Muscle of arm (tissue), 12 donors: ENCODE measurements around the gene MROH7. TPM values are rescaled to one million over a fixed set of nuclear protein-coding genes. Genes with fewer than 3 reads are reported as not detected.
A peak's percentile ranks its signal among the peaks of the same experiment; 100 is the strongest.

Source experiments
- DNase-seq: peaks from one replicate; pipeline ENCODE4 v3.0.0-alpha.2; 2013
- polyA plus RNA-seq, 12 donors: library from polyadenylated mRNA; unstranded; fragments of 120-200 nt; gene quantifications; one replicate each; pipeline ENCODE4 v1.2.1, GENCODE V29; 2013; ENCODE audit not compliant: insufficient read length in 12 of 12

The MROH7 gene
- polyA plus RNA-seq, 12 donors: 1.5 to 12.7 (median 4.2) TPM; not detected in 1

DNA sequence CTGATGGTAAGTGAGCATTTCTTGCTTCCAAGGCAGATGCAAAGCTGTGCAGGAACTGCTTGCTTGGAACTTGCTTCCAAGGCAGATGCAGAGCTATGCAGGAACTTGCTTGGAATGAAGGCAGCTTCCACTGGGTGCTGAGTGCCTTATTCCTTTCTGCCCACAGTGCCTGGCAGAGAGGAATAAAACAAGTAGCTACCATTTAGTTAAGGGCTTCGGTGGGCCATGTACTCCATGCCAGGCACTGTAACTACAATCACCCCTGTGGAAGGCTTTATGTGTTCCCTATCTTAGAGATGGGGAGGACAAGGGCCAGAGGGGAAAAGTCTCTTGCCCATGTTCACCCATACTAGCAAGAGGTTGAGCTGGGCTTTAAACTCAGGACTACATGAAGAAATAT lies 8.3 kb downstream of the MROH7 start:
- DNase-seq: no peak

DNA sequence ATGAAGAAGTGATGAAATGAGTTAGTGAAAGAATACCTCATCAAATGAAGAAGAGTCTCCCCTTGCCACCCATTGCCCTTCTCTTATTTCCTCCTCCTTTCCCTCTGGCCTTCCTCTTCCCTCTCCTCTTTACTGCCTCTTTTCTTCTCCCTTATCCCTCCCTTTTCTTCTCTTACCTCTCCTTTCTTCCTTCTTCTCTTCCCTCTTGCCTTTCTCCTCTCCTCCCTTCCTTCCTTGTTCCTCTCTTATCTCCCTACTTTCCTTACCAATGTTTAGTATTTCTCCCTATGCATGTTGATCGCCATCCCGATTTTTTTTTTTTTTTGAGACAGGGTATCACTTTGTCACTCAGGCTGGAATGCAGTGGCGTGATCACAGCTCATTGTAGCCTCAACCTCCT lies 8.8 kb downstream of the MROH7 start:
- no peak for DNase-seq

DNA sequence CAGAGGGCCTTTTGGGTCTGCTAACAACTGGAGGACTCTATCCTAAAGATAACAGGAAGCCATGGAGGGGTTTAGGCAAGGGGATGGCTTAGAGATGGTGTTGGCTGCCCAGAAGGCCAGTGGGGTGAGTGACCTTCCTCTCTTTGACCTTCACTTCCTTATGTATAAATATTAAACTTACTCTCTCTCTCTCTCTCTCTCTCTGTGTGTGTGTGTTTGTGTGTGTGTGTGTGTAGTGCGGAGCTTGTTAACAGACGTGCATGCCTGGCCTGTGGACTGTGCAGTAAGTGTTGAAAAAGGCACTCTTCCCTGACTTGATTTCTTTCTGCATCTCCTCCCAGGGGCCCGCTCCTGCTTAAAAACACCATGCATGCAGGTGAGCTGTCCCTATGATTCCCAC lies 10.0 kb downstream of the MROH7 start:
- DNase-seq: no peak

DNA sequence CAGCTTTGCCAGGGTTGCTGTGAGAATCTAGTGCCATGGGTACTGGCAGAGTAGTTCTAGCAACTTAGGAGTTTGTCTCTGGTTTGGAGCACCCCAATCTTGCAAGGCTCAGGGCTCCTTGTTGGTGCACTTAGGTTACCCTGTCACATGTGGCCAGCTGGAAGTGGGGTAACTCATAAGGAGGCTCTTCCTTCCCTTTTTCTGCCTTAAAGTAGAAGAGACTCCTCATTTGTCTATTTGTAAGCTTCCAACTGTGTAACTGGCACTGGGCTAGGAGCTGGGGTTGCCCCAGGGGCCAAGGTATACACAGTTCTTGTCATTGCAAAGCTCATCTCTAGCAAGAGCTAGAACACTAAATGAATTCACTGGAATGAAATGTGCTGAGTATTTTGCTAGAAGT lies 10.6 kb downstream of the MROH7 start:
- DNase-seq: no peak

DNA sequence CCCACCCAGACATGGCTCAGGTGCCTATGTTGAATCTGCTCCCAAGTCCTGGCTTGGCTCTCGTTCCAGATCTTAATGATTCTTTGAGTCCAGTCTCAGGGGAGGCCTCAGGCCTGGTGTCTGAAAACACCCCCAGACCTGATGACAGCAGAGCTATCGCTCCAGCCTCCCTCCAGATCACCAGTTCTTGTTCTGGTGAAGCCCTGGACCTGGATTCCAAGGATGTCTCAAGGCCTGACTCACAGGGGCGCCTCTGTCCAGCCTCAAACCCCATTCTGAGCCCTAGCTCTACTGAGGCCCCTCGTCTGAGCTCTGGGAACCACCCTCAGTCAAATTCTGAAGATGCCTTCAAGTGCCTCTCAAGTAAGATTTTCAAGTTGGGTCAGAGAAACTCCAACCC lies 11.4 kb downstream of the MROH7 start:
- no peak for DNase-seq

DNA sequence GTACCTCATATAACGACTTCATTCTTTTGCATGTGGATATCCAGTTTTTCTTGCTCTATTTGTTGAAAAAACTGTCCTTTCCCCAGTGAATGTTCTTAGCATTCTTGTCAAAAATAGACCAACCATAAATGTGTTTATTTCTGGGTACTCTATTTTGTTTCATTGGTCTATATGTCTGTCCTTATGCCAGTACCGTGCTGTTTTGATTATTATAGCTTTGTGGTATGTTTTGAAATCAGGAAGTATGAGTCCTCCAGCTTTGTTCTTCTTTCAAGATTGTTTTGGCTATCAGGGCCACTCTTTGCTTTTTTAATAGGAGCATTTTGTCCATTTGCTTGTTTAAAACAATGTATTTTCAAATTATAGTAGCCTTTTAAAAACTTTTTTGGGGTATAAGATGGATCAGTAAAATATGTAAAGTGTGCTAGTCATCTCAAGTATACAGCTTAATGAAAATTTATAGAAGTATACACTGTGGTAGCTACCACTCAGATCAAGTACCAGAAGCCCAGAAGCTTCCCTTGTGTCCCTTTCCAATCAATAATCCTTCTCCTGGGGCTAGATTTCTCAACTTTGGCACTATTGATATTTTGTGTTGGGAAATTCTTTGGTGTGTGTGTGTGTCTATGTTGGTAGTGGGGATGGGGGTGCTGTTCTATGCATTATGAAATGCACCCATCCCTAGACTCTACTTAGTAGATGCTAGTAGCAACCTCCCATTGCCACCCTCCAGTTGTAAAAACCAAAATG lies 16.8 kb downstream of the MROH7 start:
- no peak for DNase-seq

DNA sequence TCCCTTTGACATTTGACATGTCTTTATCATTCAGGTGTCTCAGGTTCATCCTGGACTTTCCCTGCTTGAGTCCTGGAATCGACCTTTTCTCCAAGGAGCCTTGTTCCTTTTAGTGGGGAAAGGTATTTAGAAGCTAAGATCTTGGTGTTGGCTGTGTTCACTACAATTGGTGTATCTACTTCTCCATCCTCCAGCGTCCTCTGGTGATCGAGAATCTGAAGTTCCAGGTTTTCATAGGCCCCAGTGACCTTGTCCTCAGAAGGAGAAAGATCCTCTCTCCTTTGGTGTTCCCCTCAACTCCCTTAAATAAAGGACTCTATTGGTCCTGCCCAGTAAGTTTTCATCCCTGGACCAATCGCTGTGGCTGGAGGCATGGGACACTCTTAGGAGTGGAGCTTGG lies 22.1 kb downstream of the MROH7 start:
- no peak for DNase-seq

DNA sequence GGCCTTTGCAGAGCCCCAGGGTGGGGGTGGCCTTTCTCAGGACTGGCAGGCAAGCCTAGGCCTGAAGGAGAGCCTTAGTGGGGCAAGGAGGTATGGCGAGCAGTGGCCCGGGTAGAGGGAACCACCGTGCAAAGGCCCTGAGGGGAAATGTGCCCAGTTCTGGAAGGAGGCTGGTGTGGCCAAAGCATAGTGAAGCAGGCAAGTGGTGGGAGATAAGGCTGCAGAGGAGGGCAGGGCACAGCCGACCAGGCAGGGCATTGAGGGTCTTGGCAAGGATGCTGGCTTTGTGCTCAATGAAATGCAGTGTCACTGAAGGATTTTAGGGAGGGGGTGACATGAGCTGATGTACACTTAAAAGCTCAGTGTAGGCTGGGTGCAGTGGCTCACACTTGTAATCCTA lies 22.8 kb downstream of the MROH7 start:
- DNase-seq: no peak

DNA sequence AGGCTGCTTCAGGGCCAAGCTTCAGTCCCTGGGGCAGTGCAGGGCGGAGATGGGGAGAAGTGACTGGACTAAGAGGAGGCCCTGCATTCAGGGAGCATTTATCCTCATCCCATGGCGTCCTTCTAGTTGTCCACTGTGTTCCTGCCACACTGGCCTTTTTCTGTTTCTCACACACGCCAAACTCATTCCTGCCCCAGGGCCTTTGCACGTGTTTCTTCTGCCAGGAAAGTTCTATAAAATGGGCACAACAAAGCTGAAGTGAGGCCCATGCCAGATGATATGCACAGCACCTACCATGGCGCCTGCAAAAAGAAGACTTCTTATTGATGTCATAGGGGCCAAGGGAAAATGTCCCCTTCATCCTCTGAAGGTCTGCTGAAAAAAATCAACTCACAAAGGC lies 24.3 kb downstream of the MROH7 start:
- no peak for DNase-seq

DNA sequence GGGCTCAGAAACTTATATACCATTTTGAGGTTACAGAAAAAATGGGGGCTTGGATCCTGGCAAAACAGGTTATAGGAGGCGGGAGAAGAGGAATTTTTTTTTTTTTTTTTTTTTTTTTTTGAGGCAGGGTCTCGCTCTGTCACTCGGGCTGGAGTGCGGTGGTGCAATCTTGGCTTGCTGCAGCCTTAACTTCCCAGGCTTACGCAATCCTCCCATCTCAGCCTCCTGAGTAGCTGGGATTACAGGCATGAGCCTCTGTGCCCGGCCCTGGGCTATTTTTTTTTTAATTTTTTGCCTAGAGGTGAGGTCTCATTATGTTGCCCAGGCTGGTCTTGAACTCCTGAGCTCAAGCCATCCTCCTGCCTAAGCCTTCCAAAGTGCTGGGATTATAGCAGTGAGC lies 24.7 kb downstream of the MROH7 start:
- no peak for DNase-seq

DNA sequence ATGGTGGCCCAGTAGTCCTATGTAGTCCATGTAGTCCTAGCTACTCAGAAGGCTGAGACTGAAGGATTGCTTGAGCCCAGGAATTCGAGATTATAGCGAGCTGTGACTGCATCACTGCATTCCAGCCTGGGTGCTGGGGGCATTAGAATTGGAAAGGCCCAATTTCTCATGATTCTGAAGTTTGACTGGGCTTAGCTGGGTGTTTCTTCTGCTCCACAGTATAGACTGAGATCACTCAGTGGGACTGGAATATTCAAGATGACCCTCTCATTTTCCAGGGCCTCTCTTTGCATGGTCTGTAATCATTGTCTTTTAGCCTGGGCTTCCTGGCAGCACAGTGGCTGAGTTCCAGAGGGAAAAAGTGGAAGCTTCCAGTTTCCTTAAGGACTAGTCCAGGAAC lies 26.2 kb downstream of the MROH7 start:
- no peak for DNase-seq

DNA sequence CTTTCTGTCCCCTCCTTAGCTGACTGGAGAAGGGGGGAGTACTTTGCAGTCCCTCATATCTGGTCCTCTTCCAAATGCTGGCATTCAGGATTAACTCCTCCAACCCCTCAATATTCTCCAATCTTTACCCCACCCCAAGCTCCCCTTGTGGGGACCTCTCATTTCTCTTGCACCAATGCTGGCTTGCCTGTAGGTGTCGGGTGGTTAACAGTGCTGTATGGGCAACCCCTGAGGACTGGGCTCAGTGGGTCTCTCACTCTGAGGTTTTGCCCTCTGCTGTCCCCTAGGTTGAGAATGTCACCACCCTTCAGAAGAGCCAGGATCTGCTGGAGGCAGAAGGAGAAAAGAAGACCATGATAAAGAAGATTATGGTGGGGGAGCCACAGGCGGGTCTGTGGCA lies 27.0 kb downstream of the MROH7 start:
- DNase-seq: no peak

DNA sequence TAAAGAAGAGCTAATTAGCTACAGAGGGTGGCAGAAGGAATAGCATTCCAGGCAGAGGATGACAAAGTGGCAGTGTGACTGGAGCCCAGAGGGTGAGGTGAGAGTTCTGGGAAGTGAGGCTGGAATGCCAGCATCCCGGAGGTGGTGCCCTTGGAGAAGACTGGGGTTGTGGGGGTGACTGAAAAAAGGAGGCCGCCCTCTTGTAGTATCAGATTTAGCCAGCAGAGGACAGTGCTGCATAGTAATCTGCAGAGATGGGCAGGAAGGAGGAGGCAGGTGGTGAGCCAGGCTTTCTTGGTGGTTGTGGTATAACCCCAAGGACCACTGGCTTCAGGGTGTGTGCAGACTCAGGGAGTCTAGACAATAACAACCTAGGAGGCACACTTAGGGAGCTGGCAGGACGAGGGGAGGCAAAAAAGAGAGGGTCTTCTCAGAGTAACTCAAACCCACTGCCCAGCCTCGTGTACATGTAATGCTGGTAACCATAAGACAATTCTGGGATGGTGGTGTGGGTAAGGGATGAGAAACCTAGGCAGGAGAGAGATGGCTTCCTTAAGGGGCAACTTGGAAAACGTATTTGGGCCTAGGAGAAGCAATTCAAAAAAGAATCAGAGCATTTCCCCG lies 30.5 kb downstream of the MROH7 start:
- DNase-seq: peak; percentile 12

DNA sequence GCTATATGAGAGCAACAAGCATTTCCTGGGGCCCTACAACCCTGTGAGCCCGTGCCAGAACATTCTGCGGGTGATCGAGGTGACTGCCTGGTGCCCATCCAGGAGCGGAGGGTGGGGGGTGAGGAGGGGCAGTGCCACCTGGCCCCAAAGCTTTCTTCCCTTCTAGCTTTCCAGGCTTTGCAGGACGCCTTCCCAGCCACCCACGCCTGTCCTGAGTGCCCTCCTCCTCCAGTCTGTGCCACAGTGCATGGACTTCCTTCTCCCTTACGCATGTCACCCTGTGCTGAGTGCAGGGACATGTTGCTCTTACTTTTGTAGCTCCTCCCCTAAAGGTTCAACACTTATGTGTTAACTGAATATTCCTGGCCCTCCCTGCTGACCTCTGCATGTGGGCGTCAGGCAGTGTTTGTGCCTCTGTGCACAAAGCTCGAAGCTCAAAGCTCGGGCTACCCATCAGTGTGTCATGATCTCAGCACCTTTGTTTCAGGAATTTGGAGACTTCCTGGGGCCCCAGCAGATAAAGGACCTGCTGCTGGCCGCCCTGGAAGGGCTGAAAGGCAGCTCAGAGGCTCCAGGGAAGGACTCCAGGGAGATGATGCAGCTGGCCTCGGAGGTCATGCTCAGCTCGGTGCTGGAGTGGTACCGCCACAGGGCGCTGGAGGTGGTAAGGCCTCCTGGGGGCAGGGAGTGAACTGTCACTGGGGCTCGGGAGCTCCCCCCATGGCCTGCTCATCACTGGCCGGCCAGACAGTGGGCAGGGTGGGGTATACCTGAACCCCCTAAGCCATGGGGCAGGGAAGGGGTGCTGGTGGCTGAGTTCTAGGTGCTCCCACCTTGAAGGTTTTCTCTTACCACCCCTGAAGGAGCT lies 37.4 kb downstream of the MROH7 start:
- no peak for DNase-seq

DNA sequence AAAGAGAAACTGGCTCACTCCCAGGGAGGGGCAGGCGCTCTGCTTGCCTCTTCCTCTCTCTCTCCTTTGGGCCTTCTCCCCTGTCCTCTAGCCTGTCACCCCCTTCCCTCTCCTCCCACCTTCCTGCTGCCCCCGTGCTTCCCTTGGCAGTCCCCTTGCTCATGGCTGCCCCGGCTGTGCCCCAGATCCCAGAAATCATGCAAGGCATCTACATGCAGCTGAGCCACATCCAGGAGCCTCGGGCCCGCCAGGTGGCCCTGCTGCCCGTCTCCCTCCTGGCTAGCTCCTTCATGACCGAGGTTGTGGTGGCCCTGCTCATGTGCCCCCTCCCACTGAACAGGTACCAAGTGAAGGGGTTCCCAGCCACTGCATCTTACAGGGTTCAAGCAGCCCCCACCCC lies 38.1 kb downstream of the MROH7 start:
- DNase-seq: no peak

DNA sequence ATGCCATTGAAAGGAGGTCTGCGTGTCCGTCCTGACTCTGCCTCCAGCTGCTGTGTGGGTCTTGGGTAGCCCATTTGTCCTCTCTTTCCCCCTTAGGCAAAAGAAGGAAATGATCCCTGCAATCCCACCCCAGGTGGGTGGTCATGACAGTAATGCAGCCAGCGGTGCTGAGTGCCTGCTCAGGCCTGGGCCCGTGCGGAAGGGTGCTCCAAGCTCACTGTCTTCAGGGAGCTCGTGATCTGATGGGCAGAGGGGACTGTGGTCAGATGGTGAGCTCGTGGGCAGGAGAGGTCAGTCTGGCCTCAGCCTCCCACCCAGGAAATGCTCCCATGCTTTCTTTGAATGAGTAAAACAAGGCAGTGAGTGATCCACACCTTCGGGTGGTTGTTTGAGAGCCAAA lies 38.8 kb downstream of the MROH7 start:
- no peak for DNase-seq

DNA sequence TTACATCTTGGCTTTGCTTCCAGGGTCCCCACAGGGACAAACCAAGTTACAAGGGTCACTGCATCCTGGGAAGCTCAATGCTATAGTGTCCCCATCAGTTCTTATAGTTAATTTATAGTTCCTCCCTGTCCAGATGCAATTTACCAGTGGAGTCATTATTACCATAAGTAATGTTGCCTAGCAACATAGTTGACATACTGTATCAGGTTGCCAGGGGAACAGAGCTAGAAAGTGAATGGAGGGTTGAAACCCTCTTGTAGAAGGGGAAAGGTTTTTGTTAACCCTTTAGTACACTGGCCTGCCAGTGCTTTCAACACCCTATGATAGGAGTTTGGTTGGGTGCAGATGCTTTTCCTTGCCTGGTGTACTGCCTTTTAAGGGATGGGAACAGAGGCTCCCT lies 39.8 kb downstream of the MROH7 start:
- peak; percentile 13 for DNase-seq

DNA sequence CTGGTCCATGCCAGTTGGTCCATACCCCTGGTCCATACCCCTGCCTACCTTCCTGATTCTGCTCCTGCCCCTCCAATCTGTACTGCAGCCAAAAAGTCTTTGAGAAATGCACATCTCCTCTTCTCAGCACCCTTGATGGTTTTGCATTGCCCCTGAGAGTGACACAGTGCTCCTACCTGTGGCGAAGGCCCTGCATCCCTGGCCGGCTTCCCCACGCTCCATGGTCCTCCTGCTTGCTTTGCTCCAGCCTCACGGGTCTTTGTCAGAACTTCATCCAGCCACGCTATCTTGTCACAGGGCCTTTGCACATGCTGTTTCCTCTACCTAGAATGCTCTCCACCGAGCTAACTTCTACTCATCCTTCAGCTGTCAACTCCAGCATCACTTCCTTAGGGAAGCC lies 41.9 kb downstream of the MROH7 start:
- no peak for DNase-seq

DNA sequence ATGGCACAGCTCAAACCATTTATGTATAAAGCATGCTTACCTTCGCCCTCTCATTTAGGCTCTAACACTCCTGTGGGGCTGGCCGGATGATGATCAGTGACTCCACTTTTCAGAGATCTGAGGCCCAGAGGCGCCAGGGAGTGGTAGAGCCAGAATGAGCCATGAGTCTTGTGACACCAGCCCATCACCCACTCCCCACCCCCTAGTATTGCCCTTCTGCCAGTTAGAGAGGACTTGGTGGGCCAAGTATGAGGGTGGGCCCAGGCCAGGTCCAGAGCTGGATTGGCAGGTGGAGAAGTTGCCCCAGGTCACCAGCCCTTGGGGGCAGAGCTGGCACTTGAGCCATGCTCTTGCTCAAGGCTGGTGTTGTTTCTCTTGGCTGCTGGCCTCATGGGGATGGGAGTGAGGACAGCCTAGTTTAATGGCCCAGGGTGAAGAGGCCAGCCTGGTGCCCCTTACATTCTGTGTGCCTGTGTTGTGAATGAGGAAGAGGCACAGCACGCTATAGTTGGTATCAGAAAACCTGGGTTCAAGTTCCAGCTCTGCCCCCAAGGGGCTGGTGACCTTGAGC lies 43.8 kb downstream of the MROH7 start:
- DNase-seq: no peak

DNA sequence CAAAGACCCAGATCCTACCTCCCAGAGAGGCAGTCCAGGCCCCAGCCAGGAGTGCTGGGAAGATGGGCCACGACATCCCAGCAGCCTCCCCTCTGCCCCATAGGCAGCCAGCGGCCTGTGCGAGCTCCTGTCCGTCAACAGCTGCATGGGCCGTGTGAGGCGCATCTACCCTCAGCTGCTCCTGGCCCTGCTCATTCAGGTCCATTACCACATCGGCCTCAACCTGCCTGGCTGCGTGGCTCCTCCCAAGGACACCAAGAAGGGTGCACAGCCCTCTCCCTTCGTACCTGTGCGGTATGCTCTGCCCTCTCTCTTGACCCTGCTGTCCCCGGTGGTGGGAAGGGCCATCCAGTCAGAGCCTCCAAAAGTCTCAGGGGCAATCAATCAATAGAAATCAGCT lies 44.6 kb downstream of the MROH7 start:
- DNase-seq: no peak

DNA sequence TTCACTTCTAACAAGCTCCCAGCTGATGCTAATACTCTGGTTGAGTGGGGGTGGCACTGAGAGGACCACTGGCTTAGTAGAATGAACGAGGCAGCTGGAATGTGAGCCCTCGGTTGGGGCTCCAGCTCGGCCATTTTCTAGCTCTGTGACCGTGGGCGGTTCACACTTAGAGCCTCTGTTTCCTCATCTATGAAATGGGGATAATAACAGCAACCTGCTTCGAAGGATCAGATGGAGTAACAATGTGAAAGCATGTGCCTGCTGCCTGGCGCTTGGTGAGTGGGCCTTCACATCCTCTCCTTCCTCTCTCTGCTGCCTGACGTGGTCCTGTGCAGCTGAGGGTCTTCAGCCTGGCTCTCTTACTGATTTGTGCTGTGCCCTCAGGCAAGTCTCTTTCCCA lies 53.2 kb downstream of the MROH7 start:
- no peak for DNase-seq

DNA sequence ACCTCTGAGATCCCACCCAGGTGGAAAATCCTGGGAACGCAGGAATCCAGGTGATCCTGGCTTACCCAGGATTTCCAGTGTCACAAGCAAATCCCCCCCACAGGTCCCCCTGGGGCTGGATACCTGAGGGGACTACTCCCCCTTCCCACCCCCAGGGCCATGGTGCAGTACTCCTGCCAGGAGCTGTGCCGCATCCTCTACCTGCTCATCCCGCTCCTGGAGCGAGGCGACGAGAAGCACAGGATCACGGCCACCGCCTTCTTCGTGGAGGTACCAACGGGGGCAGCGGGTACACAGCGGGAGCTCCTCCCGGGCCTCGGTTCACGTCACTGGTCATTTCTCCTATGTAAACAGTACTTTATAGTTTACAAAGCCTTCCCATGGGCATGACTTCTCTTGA lies 53.6 kb downstream of the MROH7 start:
- no peak for DNase-seq

DNA sequence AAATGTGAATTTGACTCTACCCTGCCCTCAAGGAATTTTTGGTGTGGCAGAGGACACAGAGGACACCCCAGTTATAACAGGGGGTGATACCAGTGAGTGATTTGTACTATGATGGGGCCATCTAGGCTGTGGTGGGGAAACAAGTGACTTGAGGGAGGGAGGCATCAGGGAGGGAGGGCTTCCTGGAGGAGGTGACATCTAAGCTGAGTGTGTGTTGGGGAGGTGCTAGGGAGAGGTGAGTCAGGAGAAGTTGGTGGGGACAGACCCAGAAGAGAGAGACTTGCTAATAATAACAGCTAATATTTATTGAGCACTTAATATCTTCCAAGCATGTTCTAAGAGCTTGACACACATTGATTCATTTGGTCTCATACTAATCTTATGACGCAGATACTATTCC lies 54.2 kb downstream of the MROH7 start:
- no peak for DNase-seq
